HCT116 (cell line): ENCODE data around the gene ACTL7A. TPM values are rescaled to one million over a fixed set of nuclear protein-coding genes. Genes with fewer than 3 reads are reported as not detected.

Experiments
- ATAC-seq: fragments of 200-7000 bp; cut with Tn5 transposase; 2 replicates; pipeline ENCODE4 v1.9.1; 2020; ENCODE audit warnings: mild to moderate bottlenecking, moderate library complexity
- BruUV-seq: library from RNA; stranded (reverse); fragments of 400-500 nt; replicated peaks from 2 replicates; lab custom pipeline; 2021; lab: Mats Ljungman, UMichigan
- CTCF ChIA-PET: fragments of 300-600 bp; sonication (Branson Sonifier 250); formaldehyde crosslinking; loops from one replicate; lab custom pipeline; 2021; ENCODE audit warnings: antibody characterized with exemption; lab: Charles Lee
- POLR2A ChIA-PET: fragments of 300-600, 350-600 bp; sonication (Branson Sonifier 250); formaldehyde crosslinking; loops from one replicate; lab custom pipeline; 2021; ENCODE audit warnings: antibody characterized with exemption; lab: Charles Lee
- RAD21 ChIA-PET, 2 experiments: fragments of 300-600 bp; sonication (Branson Sonifier 250); formaldehyde crosslinking; loops; one replicate each; lab custom pipeline; 2023; ENCODE audit warnings: low total read pairs in 2 of 2; ENCODE audit not compliant: uncharacterized antibody in 2 of 2, unreplicated experiment in 2 of 2, low non-redundant PET in 1 of 2; lab: Charles Lee
- DNase-seq: peaks from one replicate; pipeline ENCODE4 v3.0.0-alpha.2; 2010; ENCODE audit warnings: low read depth, low spot score
- H2AFZ ChIP-seq: fragments of 200-600 bp; shearing (Covaris generic), sonication (generic); 2 replicates; pipeline ENCODE4 v1.6.1; 2017; ENCODE audit warnings: low read depth, mixed run types, mixed read lengths, antibody characterized with exemption, low read length; ENCODE audit not compliant: poor library complexity, severe bottlenecking
- H3K27ac ChIP-seq: 2 replicates; pipeline ENCODE4 v1.5.1; 2012; ENCODE audit warnings: low read depth, low read length
- H3K27me3 ChIP-seq: fragments of 200-600 bp; sonication (generic); 2 replicates; pipeline ENCODE4 v1.6.1; 2016; ENCODE audit warnings: mixed run types, low read length, mixed read lengths; ENCODE audit not compliant: insufficient read depth
- H3K36me3 ChIP-seq, 2 experiments: fragments of 200-500 bp in 1 of 2; fragments of 200-600 bp in 1 of 2; sonication (Bioruptor generic) in 1 of 2; sonication (generic) in 1 of 2; 2 replicates each; pipeline versions ENCODE4 v1.5.1 to v1.6.1; 2014 to 2016; ENCODE audit warnings: low read length in 2 of 2, inconsistent platforms in 1 of 2, mixed read lengths in 1 of 2, mixed run types in 1 of 2; ENCODE audit not compliant: insufficient read depth in 2 of 2, control insufficient read depth in 1 of 2
- H3K4me1 ChIP-seq, 2 experiments: fragments of 200-600 bp in 1 of 2; sonication (generic) in 1 of 2; 2 replicates each; pipeline versions ENCODE4 v1.5.1 to v1.6.1; 2012 to 2017; ENCODE audit warnings: low read length in 2 of 2, inconsistent platforms in 1 of 2, mild to moderate bottlenecking in 1 of 2, mixed read lengths in 1 of 2, mixed run types in 1 of 2, moderate library complexity in 1 of 2; ENCODE audit not compliant: insufficient read depth in 2 of 2, control insufficient read depth in 1 of 2
- H3K4me2 ChIP-seq: fragments of 200-600 bp; sonication (generic); 2 replicates; pipeline ENCODE4 v1.6.1; 2017; ENCODE audit warnings: mixed run types, low read length, mixed read lengths
- H3K4me3 ChIP-seq, 2 experiments: fragments of 200-600 bp in 1 of 2; sonication (generic) in 1 of 2; replicated peaks in 1 of 2; 2 replicates each; pipeline ENCODE4 v1.5.1; 2011 to 2016; ENCODE audit warnings: low read length in 2 of 2, control low read depth in 1 of 2, low read depth in 1 of 2, mild to moderate bottlenecking in 1 of 2, mixed read lengths in 1 of 2, mixed run types in 1 of 2
- H3K79me2 ChIP-seq: fragments of 200-600 bp; sonication (generic); 2 replicates; pipeline ENCODE4 v1.6.1; 2017; ENCODE audit warnings: mild to moderate bottlenecking, mixed run types, low read length, moderate library complexity, mixed read lengths; ENCODE audit not compliant: insufficient read depth
- H3K9ac ChIP-seq: fragments of 200-600 bp; sonication (generic); 2 replicates; pipeline ENCODE4 v1.6.1; 2016; ENCODE audit warnings: low read length, mixed read lengths
- H3K9me2 ChIP-seq: fragments of 200-600 bp; sonication (generic), shearing (Covaris generic); 2 replicates; pipeline ENCODE4 v1.6.1; 2017; ENCODE audit warnings: mixed run types, mild to moderate bottlenecking, moderate library complexity; ENCODE audit not compliant: insufficient read depth
- H3K9me3 ChIP-seq, 2 experiments: fragments of 200-500 bp in 1 of 2; fragments of 200-600 bp in 1 of 2; sonication (Bioruptor generic) in 1 of 2; sonication (generic) in 1 of 2; 2 replicates each; pipeline ENCODE4 v1.6.1; 2014 to 2017; ENCODE audit warnings: low read length in 2 of 2, mixed read lengths in 2 of 2, inconsistent platforms in 1 of 2, low read depth in 1 of 2, mild to moderate bottlenecking in 1 of 2, mixed run types in 1 of 2, moderate library complexity in 1 of 2; ENCODE audit not compliant: control insufficient read depth in 1 of 2, insufficient read depth in 1 of 2
- H4K20me1 ChIP-seq: fragments of 200-600 bp; sonication (generic), shearing (Covaris generic); 2 replicates; pipeline ENCODE4 v1.6.1; 2017; ENCODE audit warnings: mixed run types, mild to moderate bottlenecking, moderate library complexity; ENCODE audit not compliant: insufficient read depth
- ATF3 ChIP-seq: IDR thresholded peaks from 2 replicates; pipeline ENCODE4 v1.6.1; 2012
- CBX3 ChIP-seq: IDR thresholded peaks from 2 replicates; pipeline ENCODE4 v1.6.1; 2012; ENCODE audit warnings: low read depth
- CTCF ChIP-seq, 3 experiments: fragments of 200-600 bp in 1 of 3; sonication (generic) in 1 of 3; IDR thresholded peaks in 2 of 3; conservative IDR thresholded peaks in 1 of 3; 2 replicates each; pipeline ENCODE4 v1.5.1; 2012 to 2017; ENCODE audit warnings: low read depth in 2 of 3, low read length in 2 of 3, antibody characterized with exemption in 1 of 3, borderline replicate concordance in 1 of 3, control low read depth in 1 of 3, mild to moderate bottlenecking in 1 of 3, mixed read lengths in 1 of 3, mixed run types in 1 of 3, moderate library complexity in 1 of 3; ENCODE audit not compliant: insufficient read depth in 1 of 3
- JUND ChIP-seq: IDR thresholded peaks from 2 replicates; pipeline ENCODE4 v1.6.1; 2012
- POLR2A ChIP-seq: IDR thresholded peaks from 2 replicates; pipeline ENCODE4 v1.7.0; 2011; ENCODE audit warnings: borderline replicate concordance; ENCODE audit not compliant: insufficient read depth, insufficient read length; ENCODE audit errors: extremely low read depth
- REST ChIP-seq: IDR thresholded peaks from 2 replicates; pipeline ENCODE4 v1.6.1; 2012; ENCODE audit warnings: low read depth
- SIN3A ChIP-seq: IDR thresholded peaks from 2 replicates; pipeline ENCODE4 v1.6.1; 2012; ENCODE audit warnings: low read depth
- SP1 ChIP-seq: IDR thresholded peaks from 2 replicates; pipeline ENCODE4 v1.6.1; 2012; ENCODE audit warnings: low read depth
- SRF ChIP-seq: IDR thresholded peaks from 2 replicates; pipeline ENCODE4 v1.6.1; 2012; ENCODE audit warnings: low read depth
- YY1 ChIP-seq: IDR thresholded peaks from 2 replicates; pipeline ENCODE4 v1.6.1; 2011; ENCODE audit warnings: low read length, low read depth, moderate library complexity, mild to moderate bottlenecking; ENCODE audit not compliant: insufficient replicate concordance; ENCODE audit errors: extremely low read depth
- ZBTB33 ChIP-seq: IDR thresholded peaks from 2 replicates; pipeline ENCODE4 v1.6.1; 2011; ENCODE audit warnings: mild to moderate bottlenecking, low read length, moderate library complexity; ENCODE audit not compliant: insufficient replicate concordance; ENCODE audit errors: extremely low read depth
- ZFX ChIP-seq: fragments of 450-650 bp; IDR thresholded peaks from 2 replicates; pipeline ENCODE4 v1.6.1; 2017
- intact Hi-C: fragments of 100-400 bp; cut with micrococcal nuclease; formaldehyde crosslinking; loops from 2 replicates; pipeline ENCODE4 v1.10.0; 2022
- total RNA-seq: library from RNA; stranded (reverse); gene quantifications from one replicate; pipeline ENCODE4 v1.2.1, GENCODE V29; 2021; ENCODE audit not compliant: unreplicated experiment

Gene ACTL7A
- total RNA-seq, 1 experiment from 2014 or later: not detected

- ChIA-PET RAD21 (no interaction called here), CTCF (no interaction called here), POLR2A (no interaction called here)
- Histone ChIP-seq H3K27me3 (no peaks in the 10 kb centered on the region), H2AFZ (no peak overlapping the region), H3K4me2 (no peak overlapping the region), H4K20me1 (no peaks in the 10 kb centered on the region), H3K36me3 (no peaks in the 10 kb centered on the region), H3K4me1 (peaks cover 0 to 16% of the 10 kb centered on the region in 2 experiments; a peak in 2 of 4 replicates), H3K9me2 (no peaks in the 10 kb centered on the region), H3K79me2 (no peaks in the 10 kb centered on the region), H3K27ac (no peak overlapping the region), H3K4me3 (no peak overlapping the region), H3K9me3 (no peaks in the 10 kb centered on the region), H3K9ac (no peak overlapping the region)
- ATAC-seq: no peak
- TF ChIP-seq POLR2A (no peak), SP1 (no peak), CBX3 (no peak), SIN3A (no peak), CTCF (IDR thresholded peaks at IDR 0.05 in 2 of 3, conservative IDR thresholded peaks at IDR 0.05 in 1 of 3; ENCODE audit: borderline replicate concordance in 1 of 3, insufficient read depth in 1 of 3, low read depth in 2 of 3, low read length in 2 of 3) (no peak), ZBTB33 (no peak), SRF (no peak), YY1 (no peak), REST (no peak), ZFX (no peak), JUND (no peak), ATF3 (no peak)
- no peak for DNase-seq
- no TSS peak for BruUV-seq
- intact Hi-C loops: no loop called here
These were observed 1.7 kb upstream of the ACTL7A start for GRCh38 chr9:108860354-108860753.
